ENCODE results near the gene SUGCT.

GRCh38 chr7:40138973-40139372, 4.2 kb downstream of the SUGCT start:
- no peak for TF ChIP-seq EZH2phosphoT487 (IDR thresholded peaks at IDR 0.05; ENCODE audit: low read length)
- TF ChIP-seq CTCF (IDR thresholded peaks at IDR 0.05; ENCODE audit: low read length) = no peak
- no peak for TF ChIP-seq EZH2 (optimal IDR thresholded peaks at IDR 0.05; ENCODE audit: low read depth, low read length)
